Activated CD4-positive, alpha-beta memory T cell treated with anti-CD3 and anti-CD28 coated beads, Interleukin-2, amount 10 ng/mL, durations not matched to agents 7 days and 5 days (primary cell): ENCODE data around the gene PLA2G4D. TPM values are rescaled to one million over a fixed set of nuclear protein-coding genes. Genes with fewer than 3 reads are reported as not detected.

Experiments
- CTCF ChIA-PET: fragments of 350-600 bp; sonication (Branson Sonifier 250); formaldehyde crosslinking; loops from one replicate; lab custom pipeline; 2021; ENCODE audit warnings: antibody characterized with exemption, inconsistent platforms; lab: Charles Lee
- POLR2A ChIA-PET: fragments of 350-600 bp; sonication (Branson Sonifier 250); formaldehyde crosslinking; loops from one replicate; lab custom pipeline; 2021; ENCODE audit warnings: antibody characterized with exemption; lab: Charles Lee
- DNase-seq: peaks from one replicate; pipeline ENCODE4 v3.0.0-alpha.2; 2020
- H3K27ac Mint-ChIP-seq: one replicate; pipeline ENCODE4 v1.8.0; 2021; ENCODE audit warnings: mild to moderate bottlenecking, mixed read lengths
- H3K27me3 Mint-ChIP-seq: one replicate; pipeline ENCODE4 v1.8.0; 2021; ENCODE audit warnings: mixed read lengths
- H3K36me3 Mint-ChIP-seq: one replicate; pipeline ENCODE4 v1.8.0; 2021; ENCODE audit warnings: low read depth, mixed read lengths
- H3K4me1 Mint-ChIP-seq: one replicate; pipeline ENCODE4 v1.8.0; 2021; ENCODE audit warnings: mixed read lengths
- H3K4me3 Mint-ChIP-seq: one replicate; pipeline ENCODE4 v1.8.0; 2021; ENCODE audit warnings: mild to moderate bottlenecking, mixed read lengths
- H3K9me3 Mint-ChIP-seq: one replicate; pipeline ENCODE4 v1.8.0; 2021; ENCODE audit warnings: mixed read lengths
- total RNA-seq, 2 experiments: library from RNA; stranded (reverse); gene quantifications; one replicate each; pipeline ENCODE4 v1.2.3, GENCODE V29; 2021

The PLA2G4D gene
- total RNA-seq, 2 experiments from 2014 or later, result not detected

- DNase-seq, result no peak
- Mint-ChIP-seq H3K4me1 (peaks cover 12% of the 10 kb centered on the region), H3K9me3 (peaks cover 4% of the 10 kb centered on the region), H3K27me3 (peaks cover 11% of the 10 kb centered on the region), H3K4me3 (no peak overlapping the region), H3K36me3 (peaks cover 4% of the 10 kb centered on the region), H3K27ac (no peak overlapping the region)
- ChIA-PET POLR2A (no interaction called here), CTCF (no interaction called here)
Observed at GRCh38 chr15:42032376-42033213, 61.8 kb downstream of the PLA2G4D start.

GRCh38 chr15:42031198-42031915 lies 63.0 kb downstream of the PLA2G4D start:
- H3K27me3 Mint-ChIP-seq, result peaks cover 20% of the 10 kb centered on the region
- peaks cover 4% of the 10 kb centered on the region for H3K9me3 Mint-ChIP-seq
- H3K27ac Mint-ChIP-seq, result no peak overlapping the region
- no peak overlapping the region for H3K4me3 Mint-ChIP-seq
- DNase-seq, result no peak
- CTCF ChIA-PET, result no interaction called here
- POLR2A ChIA-PET, result no interaction called here
- H3K4me1 Mint-ChIP-seq, result peaks cover 12% of the 10 kb centered on the region
- peaks cover 4% of the 10 kb centered on the region for H3K36me3 Mint-ChIP-seq

GRCh38 chr15:42027521-42027920 lies 66.8 kb downstream of the PLA2G4D start:
- Mint-ChIP-seq H3K9me3 (peaks cover 3% of the 10 kb centered on the region), H3K4me3 (no peak overlapping the region), H3K27ac (no peak overlapping the region), H3K27me3 (peaks cover 24% of the 10 kb centered on the region), H3K4me1 (no peaks in the 10 kb centered on the region), H3K36me3 (peaks cover 4% of the 10 kb centered on the region)
- ChIA-PET POLR2A (no interaction called here), CTCF (no interaction called here)
- DNase-seq, result no peak

GRCh38 chr15:42024303-42024702 lies 70.1 kb downstream of the PLA2G4D start:
- ChIA-PET POLR2A (no interaction called here), CTCF (no interaction called here)
- Mint-ChIP-seq H3K27ac (no peak overlapping the region), H3K36me3 (no peaks in the 10 kb centered on the region), H3K4me3 (no peak overlapping the region), H3K27me3 (peaks cover 17% of the 10 kb centered on the region), H3K4me1 (no peaks in the 10 kb centered on the region), H3K9me3 (no peaks in the 10 kb centered on the region)
- DNase-seq, result no peak

- no peak overlapping the region for H3K4me3 Mint-ChIP-seq
- POLR2A ChIA-PET, result no interaction called here
Observed at GRCh38 chr15:42021593-42021992, 72.8 kb downstream of the PLA2G4D start.

GRCh38 chr15:42020713-42021273 lies 73.6 kb downstream of the PLA2G4D start, which contains the start of gene PLA2G4E:
Gene PLA2G4E, minus strand, starts transcription at chr15:42021042. Its CDS starts 12 bp downstream, at chr15:42021030.
- H3K4me3 Mint-ChIP-seq, result no peak within 1 kb of the TSS
- CTCF ChIA-PET, result interaction anchor here (0.9 kb wide), 1 partner anchor 36 kb away, joined by 3 read pairs; no protein-coding TSS in a partner anchor
- no peaks in the 10 kb centered on the region for H3K9me3 Mint-ChIP-seq

More at GRCh38 chr15:42021593-42021992, 72.8 kb downstream of the PLA2G4D start:
- Mint-ChIP-seq H3K9me3 (no peaks in the 10 kb centered on the region), H3K27ac (no peak overlapping the region), H3K27me3 (peaks cover 11% of the 10 kb centered on the region), H3K36me3 (no peaks in the 10 kb centered on the region), H3K4me1 (no peaks in the 10 kb centered on the region)
- DNase-seq, result no peak
- CTCF ChIA-PET, result interaction anchor here (0.9 kb wide), 1 partner anchor 35 kb away, joined by 3 read pairs; no protein-coding TSS in a partner anchor

GRCh38 chr15:42018306-42019224 lies 75.8 kb downstream of the PLA2G4D start:
- no peaks in the 10 kb centered on the region for H3K36me3 Mint-ChIP-seq
- no peak overlapping the region for H3K27ac Mint-ChIP-seq
- H3K4me3 Mint-ChIP-seq, result no peak overlapping the region
- ChIA-PET POLR2A (no interaction called here), CTCF (no interaction called here)
- no peaks in the 10 kb centered on the region for H3K4me1 Mint-ChIP-seq
- peaks cover 5% of the 10 kb centered on the region for H3K27me3 Mint-ChIP-seq
- no peak for DNase-seq
- no peaks in the 10 kb centered on the region for H3K9me3 Mint-ChIP-seq

More at GRCh38 chr15:42020713-42021273, 73.6 kb downstream of the PLA2G4D start, which contains the start of gene PLA2G4E:
- H3K36me3 Mint-ChIP-seq, result no peaks in the 10 kb centered on the region
- H3K27me3 Mint-ChIP-seq, result peaks cover 7% of the 10 kb centered on the region
- no peak within 1 kb of the TSS for H3K27ac Mint-ChIP-seq
- no peaks in the 10 kb centered on the region for H3K4me1 Mint-ChIP-seq
- DNase-seq, result no peak
- POLR2A ChIA-PET, result no interaction called here

Other genes starting within 250 kb of the PLA2G4D start
- gene SPTBN5, start 200.5 kb downstream of the PLA2G4D start, total RNA-seq, result 1 to 10 TPM; 1.5 to 1.6 TPM
- gene EHD4, start 122.0 kb downstream of the PLA2G4D start, total RNA-seq, result 10 to 100 TPM; 25.0 to 25.3 TPM
- gene PLA2G4E, start 73.5 kb downstream of the PLA2G4D start, total RNA-seq, result not detected
- gene PLA2G4F, start 62.1 kb upstream of the PLA2G4D start, total RNA-seq, result not detected
- 10 to 100 TPM; 76.8 to 82.3 TPM for gene VPS39, start 113.7 kb upstream of the PLA2G4D start, total RNA-seq
- 10 to 100 TPM; 28.3 to 31.5 TPM for gene GANC, start 178.6 kb upstream of the PLA2G4D start, total RNA-seq
- 10 to 100 TPM; 39.2 to 40.3 TPM for gene TMEM87A, start 178.9 kb upstream of the PLA2G4D start, total RNA-seq